Measurements from ENCODE around the gene NHLH1. TPM values are rescaled to one million over a fixed set of nuclear protein-coding genes. Genes with fewer than 3 reads are reported as not detected.

NHLH1 gene
- total and polyA plus RNA-seq, 2 of the 13 experiments (the other 11 are each of a cell fraction or from before 2014, with no cell fraction given): 0.11 to 0.57 TPM

- no peak for TF ChIP-seq SNAI1 (CRISPR knock-in tag; IDR thresholded peaks at IDR 0.05; ENCODE audit: borderline replicate concordance)
- no peak for TF ChIP-seq DNMT1 (CRISPR knock-in tag; IDR thresholded peaks at IDR 0.05)
- TF ChIP-seq HDAC1 (CRISPR knock-in tag; IDR thresholded peaks at IDR 0.05): no peak
- no peak for TF ChIP-seq ZNF576 (CRISPR knock-in tag; IDR thresholded peaks at IDR 0.05)
- no peak for TF ChIP-seq EP300 (IDR thresholded peaks at IDR 0.05; ENCODE audit: low read depth in 2 of 2, low read length in 2 of 2)
- TF ChIP-seq EP300 (CRISPR knock-in tag; IDR thresholded peaks at IDR 0.05; ENCODE audit: borderline replicate concordance): no peak
- no peak for TF ChIP-seq NFIC (IDR thresholded peaks at IDR 0.05; ENCODE audit: low read length)
- TF ChIP-seq MXD1 (CRISPR knock-in tag; IDR thresholded peaks at IDR 0.05): no peak
Measured at GRCh38 chr1:160421881-160422280, 55.0 kb downstream of the NHLH1 start (continued).

Small RNA genes lying within 50 kb of the gene (small RNA-seq; reads per million reads assigned to genes)
- gene RF00019 (ENCODE audit: insufficient read depth in 2 of 3, insufficient read length in 3 of 3, low read depth in 2 of 3, low replicate concordance in 1 of 3): 0 reads per million in 3 experiments
- gene RNU4-42P (ENCODE audit: insufficient read depth in 2 of 3, insufficient read length in 3 of 3, low read depth in 2 of 3, low replicate concordance in 1 of 3): 0 reads per million in 3 experiments

Other genes with a start within 250 kb of the NHLH1 start
- not detected in 2 replicates for gene ATP1A4, start 215.5 kb upstream of the NHLH1 start, total RNA-seq (2016; rRNA removed; fragmentation: Illumina TruSeq; extraction: Trizol)
- gene ATP1A4, start 215.5 kb upstream of the NHLH1 start, polyA plus RNA-seq (2011; rRNA removed): not detected in 2 replicates
- gene CASQ1, start 176.5 kb upstream of the NHLH1 start, total RNA-seq (2016; rRNA removed; fragmentation: Illumina TruSeq; extraction: Trizol): 0.20 TPM in 2 replicates
- gene CASQ1, start 176.5 kb upstream of the NHLH1 start, polyA plus RNA-seq (2011; rRNA removed): 0.09 TPM in 2 replicates
- gene PEA15, start 161.7 kb upstream of the NHLH1 start, total RNA-seq (2016; rRNA removed; fragmentation: Illumina TruSeq; extraction: Trizol): 12.1 and 15.8 TPM in 2 replicates
- gene PEA15, start 161.7 kb upstream of the NHLH1 start, polyA plus RNA-seq (2011; rRNA removed): 35.2 and 40.4 TPM in 2 replicates
- gene DCAF8, start 104.5 kb upstream of the NHLH1 start, total RNA-seq (2016; rRNA removed; fragmentation: Illumina TruSeq; extraction: Trizol): 52.3 and 79.8 TPM in 2 replicates
- gene DCAF8, start 104.5 kb upstream of the NHLH1 start, polyA plus RNA-seq (2011; rRNA removed): 73.4 and 94.7 TPM in 2 replicates
- 47.0 and 81.9 TPM in 2 replicates for gene PEX19, start 81.9 kb upstream of the NHLH1 start, total RNA-seq (2016; rRNA removed; fragmentation: Illumina TruSeq; extraction: Trizol)
- 48.3 and 51.8 TPM in 2 replicates for gene PEX19, start 81.9 kb upstream of the NHLH1 start, polyA plus RNA-seq (2011; rRNA removed)
- 160 and 218 TPM in 2 replicates for gene COPA, start 23.8 kb upstream of the NHLH1 start, total RNA-seq (2016; rRNA removed; fragmentation: Illumina TruSeq; extraction: Trizol)
- 166 and 197 TPM in 2 replicates for gene COPA, start 23.8 kb upstream of the NHLH1 start, polyA plus RNA-seq (2011; rRNA removed)
- gene NCSTN, start 23.7 kb upstream of the NHLH1 start, total RNA-seq (2016; rRNA removed; fragmentation: Illumina TruSeq; extraction: Trizol): 27.0 and 44.2 TPM in 2 replicates
- gene NCSTN, start 23.7 kb upstream of the NHLH1 start, polyA plus RNA-seq (2011; rRNA removed): 247 and 281 TPM in 2 replicates
- gene VANGL2, start 33.5 kb downstream of the NHLH1 start, total RNA-seq (2016; rRNA removed; fragmentation: Illumina TruSeq; extraction: Trizol): not detected in 2 replicates
- 0.09 and 0.18 TPM in 2 replicates for gene VANGL2, start 33.5 kb downstream of the NHLH1 start, polyA plus RNA-seq (2011; rRNA removed)
- not detected in 2 replicates for gene SLAMF6, start 156.2 kb downstream of the NHLH1 start, total RNA-seq (2016; rRNA removed; fragmentation: Illumina TruSeq; extraction: Trizol)
- not detected in 2 replicates for gene SLAMF6, start 156.2 kb downstream of the NHLH1 start, polyA plus RNA-seq (2011; rRNA removed)
- gene CD84, start 212.4 kb downstream of the NHLH1 start, total RNA-seq (2016; rRNA removed; fragmentation: Illumina TruSeq; extraction: Trizol): not detected in 2 replicates
- gene CD84, start 212.4 kb downstream of the NHLH1 start, polyA plus RNA-seq (2011; rRNA removed): not detected in 2 replicates